Breast epithelium (tissue), 3 donors: ENCODE data around the gene DNAH17.

Experiments used
- CTCF ChIP-seq, 3 donors: fragments of 450-650 bp; IDR thresholded peaks; one replicate each; pipeline ENCODE4 v1.5.1; 2016 to 2017; ENCODE audit warnings: antibody characterized with exemption in 3 of 3, mild to moderate bottlenecking in 3 of 3, moderate library complexity in 3 of 3
- POLR2AphosphoS5 ChIP-seq, 3 donors: sonication (generic); formaldehyde crosslinking; IDR thresholded peaks; one replicate each; pipeline ENCODE4 v1.6.1; 2017; ENCODE audit warnings: antibody characterized with exemption in 3 of 3

- TF ChIP-seq CTCF (IDR thresholded peaks at IDR 0.05) = no peak
- TF ChIP-seq POLR2AphosphoS5 (IDR thresholded peaks at IDR 0.05) = no peak
Observed at GRCh38 chr17:78556812-78557211, 20.4 kb downstream of the DNAH17 start.
